Liver (tissue), 9 donors: ENCODE measurements around the gene TAAR8. TPM values are rescaled to one million over a fixed set of nuclear protein-coding genes. Genes with fewer than 3 reads are reported as not detected.

Source experiments
- DNase-seq: peaks from one replicate; pipeline ENCODE4 v3.0.0-alpha.2; 2017; ENCODE audit warnings: low spot score
- H3K27ac ChIP-seq, 2 donors: one replicate each; pipeline ENCODE4 v1.7.0; 2013; ENCODE audit warnings: inconsistent platforms in 2 of 2, low read length in 2 of 2, control low read depth in 1 of 2, low read depth in 1 of 2, mild to moderate bottlenecking in 1 of 2
- H3K27me3 ChIP-seq, 4 donors: one replicate each; pipeline versions ENCODE4 v1.6.1 to v1.7.0; 2013; ENCODE audit warnings: low read length in 3 of 4, inconsistent platforms in 1 of 4, mild to moderate bottlenecking in 1 of 4, moderate library complexity in 1 of 4; ENCODE audit not compliant: control insufficient read depth in 4 of 4, insufficient read depth in 4 of 4
- H3K36me3 ChIP-seq, 4 donors: one replicate each; pipeline versions ENCODE4 v1.6.1 to v1.7.0; 2013; ENCODE audit warnings: low read length in 3 of 4, mild to moderate bottlenecking in 3 of 4, low read depth in 1 of 4, moderate library complexity in 1 of 4; ENCODE audit not compliant: control insufficient read depth in 4 of 4, insufficient read depth in 3 of 4
- H3K4me1 ChIP-seq, 4 donors: one replicate each; pipeline versions ENCODE4 v1.6.1 to v1.7.0; 2013; ENCODE audit warnings: low read length in 3 of 4, mild to moderate bottlenecking in 3 of 4, moderate library complexity in 1 of 4; ENCODE audit not compliant: control insufficient read depth in 4 of 4, insufficient read depth in 4 of 4
- H3K4me3 ChIP-seq, 3 donors: one replicate each; pipeline versions ENCODE4 v1.6.1 to v1.7.0; 2013; ENCODE audit warnings: low read length in 3 of 3, control low read depth in 1 of 3, low read depth in 1 of 3, mild to moderate bottlenecking in 1 of 3
- H3K9ac ChIP-seq, 2 donors: one replicate each; pipeline ENCODE4 v1.7.0; 2013; ENCODE audit warnings: low read length in 2 of 2, mild to moderate bottlenecking in 2 of 2, moderate library complexity in 2 of 2, control low read depth in 1 of 2, low read depth in 1 of 2
- H3K9me3 ChIP-seq, 4 donors: one replicate each; pipeline versions ENCODE4 v1.6.1 to v1.7.0; 2013; ENCODE audit warnings: low read length in 3 of 4; ENCODE audit not compliant: control insufficient read depth in 4 of 4
- EGR1 ChIP-seq, 2 donors: IDR thresholded peaks; 2 replicates each; pipeline ENCODE4 v1.6.1; 2016 to 2018; ENCODE audit warnings: antibody characterized with exemption in 2 of 2, low read depth in 2 of 2
- FOXA1 ChIP-seq: IDR thresholded peaks from 2 replicates; pipeline ENCODE4 v1.6.1; 2016; ENCODE audit warnings: antibody characterized with exemption
- FOXA2 ChIP-seq: IDR thresholded peaks from 2 replicates; pipeline ENCODE4 v1.6.1; 2016; ENCODE audit warnings: antibody characterized with exemption
- GABPA ChIP-seq, 2 donors: IDR thresholded peaks in 1 of 2; conservative IDR thresholded peaks in 1 of 2; 2 replicates each; pipeline ENCODE4 v1.6.1; 2016; ENCODE audit warnings: antibody characterized with exemption in 2 of 2, mild to moderate bottlenecking in 1 of 2, moderate library complexity in 1 of 2
- HNF4A ChIP-seq, 2 donors: conservative IDR thresholded peaks; 2 replicates each; pipeline ENCODE4 v1.6.1; 2016; ENCODE audit warnings: antibody characterized with exemption in 2 of 2, mild to moderate bottlenecking in 2 of 2
- HNF4G ChIP-seq: IDR thresholded peaks from 2 replicates; pipeline ENCODE4 v1.6.1; 2016; ENCODE audit warnings: antibody characterized with exemption
- JUND ChIP-seq, 2 donors: IDR thresholded peaks; 2 replicates each; pipeline ENCODE4 v1.6.1; 2016; ENCODE audit warnings: antibody characterized with exemption in 2 of 2
- NR2F2 ChIP-seq: IDR thresholded peaks from 2 replicates; pipeline ENCODE4 v1.6.1; 2016; ENCODE audit warnings: antibody characterized with exemption
- RAD21 ChIP-seq, 2 donors: IDR thresholded peaks; 2 replicates each; pipeline ENCODE4 v1.6.1; 2016; ENCODE audit warnings: antibody characterized with exemption in 2 of 2, mild to moderate bottlenecking in 2 of 2
- REST ChIP-seq: IDR thresholded peaks from 2 replicates; pipeline ENCODE4 v1.6.1; 2016; ENCODE audit warnings: antibody characterized with exemption, mild to moderate bottlenecking
- TAF1 ChIP-seq: conservative IDR thresholded peaks from 2 replicates; pipeline ENCODE4 v1.6.1; 2016; ENCODE audit warnings: antibody characterized with exemption, mild to moderate bottlenecking
- YY1 ChIP-seq: IDR thresholded peaks from 2 replicates; pipeline ENCODE4 v1.6.1; 2016; ENCODE audit warnings: antibody characterized with exemption, mild to moderate bottlenecking
- WGBS: extraction: QIAGEN DNeasy Blood & Tissue Kit; methylation state at CpG from one replicate; pipeline ENCODE4 v1.1.7; 2013; 5-methylcytosine and 5-hydroxymethylcytosine counted together
- polyA plus RNA-seq, 2 donors: library from polyadenylated mRNA; stranded (reverse) in 1 of 2; unstranded in 1 of 2; fragments of 200-250 nt in 1 of 2; fragments of >200 nt in 1 of 2; fragmentation: Nextera tagmentation in 1 of 2; extraction: Ambion mirVana in 1 of 2; gene quantifications; one replicate each; pipeline versions ENCODE4 v1.2.1 to v1.2.3, GENCODE V29; 2013 to 2015
- total RNA-seq, 2 donors: library from RNA; depleted of rRNA; stranded (reverse); fragments of >200 nt; gene quantifications; one replicate each; pipeline ENCODE4 v1.2.3, GENCODE V29; 2014
- TF ChIP-seq, protein P1 (sequence below): fragments of 150-350 bp; IDR thresholded peaks from 2 replicates; pipeline ENCODE4 v1.5.1; 2017; ENCODE audit warnings: improper control_type of control experiment, low read depth, low read length; ENCODE audit not compliant: missing input control
- TF ChIP-seq, protein P2 (sequence below): IDR thresholded peaks from 2 replicates; pipeline ENCODE4 v1.6.1; 2016; ENCODE audit warnings: antibody characterized with exemption
- donor health status: healthy.
- donor health status: healthy.
- donor health status: healthy.
- donor health status: healthy.
- donor health status: healthy.

The TAAR8 gene
- total and polyA plus RNA-seq, 4 donors, result not detected

GRCh38 chr6:132506869-132507808 is 45.3 kb upstream of the TAAR8 start:
- Histone ChIP-seq H3K27ac (no peak overlapping the region), H3K27me3 (no peaks in the 10 kb centered on the region), H3K9me3 (no peaks in the 10 kb centered on the region), H3K36me3 (peaks cover 0 to under 1% (median 0%) of the 10 kb centered on the region in 4 donors), H3K4me1 (peaks cover 1 to 14% (median 11%) of the 10 kb centered on the region in 4 donors), H3K4me3 (no peak overlapping the region), H3K9ac (no peak overlapping the region)
- DNase-seq, result no peak
- 97% methylated on average over 5 of the region's 5 CpGs for whole genome bisulfite sequencing
- TF ChIP-seq FOXA1, result no peak
- TF ChIP-seq HNF4G, result no peak
- TF ChIP-seq, protein P1, sequence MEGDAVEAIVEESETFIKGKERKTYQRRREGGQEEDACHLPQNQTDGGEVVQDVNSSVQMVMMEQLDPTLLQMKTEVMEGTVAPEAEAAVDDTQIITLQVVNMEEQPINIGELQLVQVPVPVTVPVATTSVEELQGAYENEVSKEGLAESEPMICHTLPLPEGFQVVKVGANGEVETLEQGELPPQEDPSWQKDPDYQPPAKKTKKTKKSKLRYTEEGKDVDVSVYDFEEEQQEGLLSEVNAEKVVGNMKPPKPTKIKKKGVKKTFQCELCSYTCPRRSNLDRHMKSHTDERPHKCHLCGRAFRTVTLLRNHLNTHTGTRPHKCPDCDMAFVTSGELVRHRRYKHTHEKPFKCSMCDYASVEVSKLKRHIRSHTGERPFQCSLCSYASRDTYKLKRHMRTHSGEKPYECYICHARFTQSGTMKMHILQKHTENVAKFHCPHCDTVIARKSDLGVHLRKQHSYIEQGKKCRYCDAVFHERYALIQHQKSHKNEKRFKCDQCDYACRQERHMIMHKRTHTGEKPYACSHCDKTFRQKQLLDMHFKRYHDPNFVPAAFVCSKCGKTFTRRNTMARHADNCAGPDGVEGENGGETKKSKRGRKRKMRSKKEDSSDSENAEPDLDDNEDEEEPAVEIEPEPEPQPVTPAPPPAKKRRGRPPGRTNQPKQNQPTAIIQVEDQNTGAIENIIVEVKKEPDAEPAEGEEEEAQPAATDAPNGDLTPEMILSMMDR, result no peak
- no peak for TF ChIP-seq NR2F2
- no peak for TF ChIP-seq RAD21 (IDR thresholded peaks at IDR 0.05)
- no peak for TF ChIP-seq REST
- TF ChIP-seq EGR1 (IDR thresholded peaks at IDR 0.05; ENCODE audit: low read depth in 2 of 2), result no peak
- TF ChIP-seq JUND (IDR thresholded peaks at IDR 0.05), result no peak
- no peak for TF ChIP-seq GABPA (IDR thresholded peaks at IDR 0.05 in 1 of 2, conservative IDR thresholded peaks at IDR 0.05 in 1 of 2)
- no peak for TF ChIP-seq FOXA2
- TF ChIP-seq TAF1, result no peak
- no peak for TF ChIP-seq YY1
- TF ChIP-seq HNF4A (conservative IDR thresholded peaks at IDR 0.05), result no peak
- TF ChIP-seq, protein P2, sequence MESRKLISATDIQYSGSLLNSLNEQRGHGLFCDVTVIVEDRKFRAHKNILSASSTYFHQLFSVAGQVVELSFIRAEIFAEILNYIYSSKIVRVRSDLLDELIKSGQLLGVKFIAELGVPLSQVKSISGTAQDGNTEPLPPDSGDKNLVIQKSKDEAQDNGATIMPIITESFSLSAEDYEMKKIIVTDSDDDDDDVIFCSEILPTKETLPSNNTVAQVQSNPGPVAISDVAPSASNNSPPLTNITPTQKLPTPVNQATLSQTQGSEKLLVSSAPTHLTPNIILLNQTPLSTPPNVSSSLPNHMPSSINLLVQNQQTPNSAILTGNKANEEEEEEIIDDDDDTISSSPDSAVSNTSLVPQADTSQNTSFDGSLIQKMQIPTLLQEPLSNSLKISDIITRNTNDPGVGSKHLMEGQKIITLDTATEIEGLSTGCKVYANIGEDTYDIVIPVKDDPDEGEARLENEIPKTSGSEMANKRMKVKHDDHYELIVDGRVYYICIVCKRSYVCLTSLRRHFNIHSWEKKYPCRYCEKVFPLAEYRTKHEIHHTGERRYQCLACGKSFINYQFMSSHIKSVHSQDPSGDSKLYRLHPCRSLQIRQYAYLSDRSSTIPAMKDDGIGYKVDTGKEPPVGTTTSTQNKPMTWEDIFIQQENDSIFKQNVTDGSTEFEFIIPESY, result no peak
